Body of pancreas (tissue), 4 donors: Measurements from ENCODE around the gene RUNDC1. TPM values are rescaled to one million over a fixed set of nuclear protein-coding genes. Genes with fewer than 3 reads are reported as not detected.

Experiments
- ATAC-seq: fragments of 150-250 bp; one replicate; pipeline ENCODE4 v1.9.1; 2016
- DNase-seq, 4 donors: peaks; one replicate each; pipeline ENCODE4 v3.0.0-alpha.2; 2019
- H3K27ac ChIP-seq, 4 donors: fragments of 200-600 bp; sonication (generic); 1 replicate in 3 of 4; 2 replicates in 1 of 4; pipeline versions ENCODE4 v1.5.1 to v1.6.1; 2016 to 2019; ENCODE audit warnings: mild to moderate bottlenecking in 1 of 4, mixed read lengths in 1 of 4, moderate library complexity in 1 of 4
- H3K27me3 ChIP-seq, 2 donors: fragments of 200-600 bp; sonication (generic); one replicate each; pipeline ENCODE4 v1.6.0; 2016; ENCODE audit warnings: mild to moderate bottlenecking in 1 of 2
- H3K36me3 ChIP-seq, 2 donors: fragments of 200-600 bp; sonication (generic); replicated peaks in 1 of 2; 2 replicates each; pipeline ENCODE4 v1.5.1; 2016; ENCODE audit warnings: low read depth in 2 of 2; ENCODE audit not compliant: insufficient read depth in 1 of 2
- H3K4me1 ChIP-seq: fragments of 200-600 bp; sonication (generic); one replicate; pipeline ENCODE4 v1.6.0; 2016
- H3K4me3 ChIP-seq, 2 donors: fragments of 200-600 bp; sonication (generic); 1 replicate in 1 of 2; 2 replicates in 1 of 2; pipeline ENCODE4 v1.5.1; 2016 to 2019
- H3K9me3 ChIP-seq, 3 donors: fragments of 200-600 bp; sonication (generic); 1 replicate in 2 of 3; 2 replicates in 1 of 3; pipeline ENCODE4 v1.5.1; 2016
- POLR2A ChIP-seq, 3 donors: fragments of 450-650 bp; IDR thresholded peaks; one replicate each; pipeline ENCODE4 v1.6.1; 2016; ENCODE audit warnings: antibody characterized with exemption in 3 of 3, mild to moderate bottlenecking in 2 of 3
- WGBS, 2 donors: methylation state at CpG; one replicate each; pipeline ENCODE4 v1.1.5; 2017; 5-methylcytosine and 5-hydroxymethylcytosine counted together
- intact Hi-C: fragments of 100-400 bp; cut with DNase I; formaldehyde crosslinking; loops from one replicate; pipeline ENCODE4 v1.15.1; 2023
- small RNA-seq: library from RNA; depleted of rRNA; stranded (forward); fragments of <200 nt; gene quantifications from one replicate; pipeline ENCODE3, GENCODE V24; 2016
- total RNA-seq, 2 donors: library from RNA; depleted of rRNA; stranded (reverse); fragments of >200 nt; gene quantifications; one replicate each; pipeline ENCODE4 v1.1.0, GENCODE V29; 2016
- TF ChIP-seq, protein P1 (sequence below), 7 experiments: fragments of 450-650 bp in 4 of 7; fragments of 200-600 bp in 3 of 7; sonication (generic) in 3 of 7; IDR thresholded peaks; one replicate each; pipeline ENCODE4 v1.5.1; 2016 to 2019; ENCODE audit warnings: antibody characterized with exemption in 7 of 7

The RUNDC1 gene
- total RNA-seq, 2 donors from 2014 or later, result 17.1 to 37.6 TPM

DNA sequence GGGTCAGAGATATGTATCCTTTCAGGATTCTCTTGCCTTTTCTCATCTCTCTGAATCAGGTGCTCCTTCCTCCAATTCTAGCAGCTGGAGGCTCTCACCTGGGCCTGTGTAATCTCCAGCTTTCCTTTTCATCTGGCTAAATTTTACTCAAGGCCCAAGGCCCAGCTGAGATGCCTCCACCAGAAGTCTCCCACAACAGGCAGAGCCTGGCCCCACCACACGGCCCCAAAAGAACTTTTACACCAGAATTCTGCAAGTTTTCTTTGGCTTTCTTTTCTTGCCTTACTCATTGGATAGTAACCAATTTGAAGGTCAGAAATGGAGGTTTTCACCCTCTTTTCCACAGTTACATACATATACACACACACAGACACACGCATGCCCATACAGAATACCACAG, 59.3 kb downstream of the RUNDC1 start:
- ATAC-seq (no peak), DNase-seq (no peak)
- H3K27me3 ChIP-seq, result no peaks in the 10 kb centered on the region
- intact Hi-C loops, result no loop called here
- H3K27ac ChIP-seq, result no peak overlapping the region
- no peaks in the 10 kb centered on the region for H3K9me3 ChIP-seq
- TF ChIP-seq, protein P1, sequence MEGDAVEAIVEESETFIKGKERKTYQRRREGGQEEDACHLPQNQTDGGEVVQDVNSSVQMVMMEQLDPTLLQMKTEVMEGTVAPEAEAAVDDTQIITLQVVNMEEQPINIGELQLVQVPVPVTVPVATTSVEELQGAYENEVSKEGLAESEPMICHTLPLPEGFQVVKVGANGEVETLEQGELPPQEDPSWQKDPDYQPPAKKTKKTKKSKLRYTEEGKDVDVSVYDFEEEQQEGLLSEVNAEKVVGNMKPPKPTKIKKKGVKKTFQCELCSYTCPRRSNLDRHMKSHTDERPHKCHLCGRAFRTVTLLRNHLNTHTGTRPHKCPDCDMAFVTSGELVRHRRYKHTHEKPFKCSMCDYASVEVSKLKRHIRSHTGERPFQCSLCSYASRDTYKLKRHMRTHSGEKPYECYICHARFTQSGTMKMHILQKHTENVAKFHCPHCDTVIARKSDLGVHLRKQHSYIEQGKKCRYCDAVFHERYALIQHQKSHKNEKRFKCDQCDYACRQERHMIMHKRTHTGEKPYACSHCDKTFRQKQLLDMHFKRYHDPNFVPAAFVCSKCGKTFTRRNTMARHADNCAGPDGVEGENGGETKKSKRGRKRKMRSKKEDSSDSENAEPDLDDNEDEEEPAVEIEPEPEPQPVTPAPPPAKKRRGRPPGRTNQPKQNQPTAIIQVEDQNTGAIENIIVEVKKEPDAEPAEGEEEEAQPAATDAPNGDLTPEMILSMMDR (IDR thresholded peaks at IDR 0.05), result no peak
- H3K4me3 ChIP-seq, result no peak overlapping the region
- no peaks in the 10 kb centered on the region for H3K4me1 ChIP-seq
- H3K36me3 ChIP-seq, result no peaks in the 10 kb centered on the region
- 79 to 89% methylated on average over 2 of the region's 2 CpGs for WGBS, 2 donors

DNA sequence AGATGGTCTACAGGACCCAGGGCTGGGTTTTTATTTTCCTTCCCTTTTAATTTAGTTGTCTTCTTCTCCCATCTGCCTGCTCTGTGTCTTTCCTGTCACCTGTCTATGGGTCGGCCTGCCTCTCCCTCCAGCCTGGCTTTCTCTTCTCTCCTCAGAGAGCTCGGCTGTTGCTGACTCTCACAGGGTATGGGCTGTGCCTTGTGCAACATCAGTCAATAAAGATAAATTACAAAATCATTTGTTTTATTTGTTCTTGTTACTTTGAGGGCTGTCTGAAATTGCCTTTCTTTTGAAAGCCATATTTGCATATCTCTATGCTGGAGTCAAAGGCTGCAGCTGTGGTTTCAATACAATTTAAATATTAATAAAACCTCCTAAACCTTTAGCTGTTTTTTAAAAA, 60.3 kb downstream of the RUNDC1 start:
- TF ChIP-seq, protein P1 (IDR thresholded peaks at IDR 0.05), result no peak
- TF ChIP-seq POLR2A (IDR thresholded peaks at IDR 0.05), result no peak
- Histone ChIP-seq H3K9me3 (no peaks in the 10 kb centered on the region), H3K4me1 (no peaks in the 10 kb centered on the region), H3K36me3 (no peaks in the 10 kb centered on the region), H3K27me3 (no peaks in the 10 kb centered on the region), H3K4me3 (no peak overlapping the region), H3K27ac (no peak overlapping the region)
- no peak for ATAC-seq
- intact Hi-C loops, result no loop called here
- WGBS, 2 donors, result 45 to 64% methylated on average over 2 of the region's 2 CpGs
- DNase-seq, result no peak

DNA sequence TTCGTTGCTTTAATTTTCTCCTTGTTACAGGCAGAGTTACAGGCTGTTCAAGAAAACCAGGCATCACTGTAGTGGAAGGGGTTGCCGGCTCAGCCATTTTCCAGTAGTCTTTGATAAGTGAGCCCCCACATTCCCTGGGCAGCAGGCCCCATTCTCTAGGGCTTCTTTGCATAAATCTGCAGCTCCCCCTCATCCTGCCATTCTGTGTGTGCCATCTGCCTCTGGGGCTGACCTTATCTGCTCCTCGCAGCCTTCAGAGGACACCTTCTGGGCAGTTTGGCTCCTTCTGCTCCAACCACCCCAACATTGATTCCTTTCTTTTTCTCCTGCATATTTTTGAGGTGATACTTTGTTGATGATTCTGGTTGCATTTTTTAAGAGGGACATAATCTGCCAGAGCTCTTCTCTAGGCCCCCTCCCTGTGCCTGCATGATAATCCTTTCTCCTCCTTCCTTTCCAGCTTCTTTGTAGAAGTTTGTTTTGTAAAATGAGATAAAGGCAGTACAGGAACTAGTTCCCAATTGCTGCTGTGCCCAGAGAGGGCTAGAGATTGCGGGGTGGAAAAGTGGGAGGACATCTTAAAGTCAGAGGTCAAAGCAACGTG, 61.8 kb downstream of the RUNDC1 start:
- ATAC-seq, result no peak
- TF ChIP-seq, protein P1 (IDR thresholded peaks at IDR 0.05), result no peak
- TF ChIP-seq POLR2A (IDR thresholded peaks at IDR 0.05), result no peak
- intact Hi-C loops, result no loop called here
- Histone ChIP-seq H3K36me3 (no peaks in the 10 kb centered on the region), H3K4me1 (no peaks in the 10 kb centered on the region), H3K9me3 (no peaks in the 10 kb centered on the region), H3K27me3 (no peaks in the 10 kb centered on the region), H3K27ac (no peak overlapping the region), H3K4me3 (no peak overlapping the region)
- WGBS, 2 donors, result 83 to 86% methylated on average over 5 of the region's 5 CpGs
- no peak for DNase-seq

Small RNA genes within 50 kb of the gene (small RNA-seq; reads per million reads assigned to genes)
- gene AARSD1 (not detected), gene RF00561 (not detected)

Other genes with a start within 250 kb of the RUNDC1 start
- 10 to 100 TPM; 19.1 to 28.5 TPM for gene EZH1, start 235.5 kb upstream of the RUNDC1 start, total RNA-seq
- gene RAMP2, start 219.3 kb upstream of the RUNDC1 start, total RNA-seq, result 1 to 10 TPM; 3.1 to 7.6 TPM
- gene VPS25, start 207.1 kb upstream of the RUNDC1 start, total RNA-seq, result 10 to 100 TPM; 17.8 to 23.9 TPM
- gene WNK4, start 200.0 kb upstream of the RUNDC1 start, total RNA-seq, result under 1 TPM in 1 of 2 donors, not detected in 1; 0.26 TPM
- gene COA3, start 181.9 kb upstream of the RUNDC1 start, total RNA-seq, result 10 to 100 TPM; 69.2 to 72.4 TPM
- gene CNTD1, start 181.7 kb upstream of the RUNDC1 start, total RNA-seq, result not detected
- gene BECN1, start 156.3 kb upstream of the RUNDC1 start, total RNA-seq, result 10 to 100 TPM; 50.4 to 65.1 TPM
- gene PSME3, start 147.2 kb upstream of the RUNDC1 start, total RNA-seq, result 10 to 100 TPM; 41.2 to 51.6 TPM
- gene AOC2, start 136.0 kb upstream of the RUNDC1 start, total RNA-seq, result 1 to 10 TPM; 1.0 to 3.0 TPM
- 10 to 100 TPM in 1 of 2 donors, 1 to 10 TPM in 1; 6.5 to 55.7 TPM for gene AOC3, start 129.4 kb upstream of the RUNDC1 start, total RNA-seq
- gene G6PC1, start 79.8 kb upstream of the RUNDC1 start, total RNA-seq, result 1 to 10 TPM in 1 of 2 donors, not detected in 1; 2.6 TPM
- 10 to 100 TPM; 44.5 to 51.9 TPM for gene AARSD1, start 16.1 kb upstream of the RUNDC1 start, total RNA-seq
- gene PTGES3L, start 485 bp upstream of the RUNDC1 start, total RNA-seq, result under 1 TPM in 1 of 2 donors, not detected in 1; 0.52 TPM
- gene RPL27, start 17.9 kb downstream of the RUNDC1 start, total RNA-seq, result 100 to 1,000 TPM; 406 to 507 TPM
- gene IFI35, start 26.2 kb downstream of the RUNDC1 start, total RNA-seq, result 10 to 100 TPM; 16.2 to 19.5 TPM
- 100 to 1,000 TPM in 1 of 2 donors, 10 to 100 TPM in 1; 83.7 to 101 TPM for gene VAT1, start 41.8 kb downstream of the RUNDC1 start, total RNA-seq
- under 1 TPM; 0.33 to 0.52 TPM for gene RND2, start 44.7 kb downstream of the RUNDC1 start, total RNA-seq
- 1 to 10 TPM; 2.6 to 7.6 TPM for gene BRCA1, start 144.8 kb downstream of the RUNDC1 start, total RNA-seq
- gene NBR1, start 190.6 kb downstream of the RUNDC1 start, total RNA-seq, result 10 to 100 TPM; 16.2 to 41.0 TPM
- 1 to 10 TPM; 4.9 to 6.9 TPM for gene TMEM106A, start 231.3 kb downstream of the RUNDC1 start, total RNA-seq
- gene CCDC200, start 248.1 kb downstream of the RUNDC1 start, total RNA-seq, result not detected